Suppressor macrophage treated with lipopolysaccharide for 1 hour (primary cell): ENCODE results near the gene STK16.

Source experiments
- DNase-seq, 3 donors: peaks; one replicate each; pipeline ENCODE4 v3.0.0-alpha.2; 2020 to 2022

STK16 gene

GRCh38 chr2:219214141-219214540 lies 31.1 kb upstream of the STK16 start:
- DNase-seq: no peak

DNA sequence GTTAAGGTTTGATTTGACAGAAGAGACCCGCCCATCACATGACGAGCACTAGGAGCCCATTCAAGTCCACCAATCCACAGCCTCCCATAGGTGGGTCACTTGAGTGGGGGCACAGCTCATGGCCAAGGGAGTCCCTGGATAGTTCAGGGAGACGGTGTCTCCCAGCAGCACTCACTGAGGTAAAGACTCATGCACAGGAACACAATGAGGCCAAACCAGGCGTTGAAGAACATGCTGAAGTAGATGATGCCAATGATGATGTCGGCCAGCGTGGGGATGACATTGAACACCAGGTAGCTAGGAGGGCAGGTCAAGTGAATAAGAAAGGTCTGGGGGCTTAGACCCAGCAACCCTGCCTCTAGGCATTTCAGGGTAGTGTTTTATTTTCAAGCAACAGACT lies 30.5 kb upstream of the STK16 start:
- no peak for DNase-seq

GRCh38 chr2:219215871-219216534 lies 29.3 kb upstream of the STK16 start:
- peak in 1 of 3 donors; percentile 13 for DNase-seq

- DNase-seq: peak in 1 of 3 donors; percentile 10
Measured at GRCh38 chr2:219216535-219216915, 28.8 kb upstream of the STK16 start.

GRCh38 chr2:219218217-219218731 lies 27.0 kb upstream of the STK16 start:
- peak; percentile 42 to 60 (median 54) for DNase-seq

GRCh38 chr2:219218732-219219701 lies 26.3 kb upstream of the STK16 start, which contains the start of gene ABCB6:
Gene ABCB6 (minus strand): TSS chr2:219218958. CDS start chr2:219218673, 285 bp downstream.
- peak; percentile 75 to 89 (median 82) for DNase-seq

DNA sequence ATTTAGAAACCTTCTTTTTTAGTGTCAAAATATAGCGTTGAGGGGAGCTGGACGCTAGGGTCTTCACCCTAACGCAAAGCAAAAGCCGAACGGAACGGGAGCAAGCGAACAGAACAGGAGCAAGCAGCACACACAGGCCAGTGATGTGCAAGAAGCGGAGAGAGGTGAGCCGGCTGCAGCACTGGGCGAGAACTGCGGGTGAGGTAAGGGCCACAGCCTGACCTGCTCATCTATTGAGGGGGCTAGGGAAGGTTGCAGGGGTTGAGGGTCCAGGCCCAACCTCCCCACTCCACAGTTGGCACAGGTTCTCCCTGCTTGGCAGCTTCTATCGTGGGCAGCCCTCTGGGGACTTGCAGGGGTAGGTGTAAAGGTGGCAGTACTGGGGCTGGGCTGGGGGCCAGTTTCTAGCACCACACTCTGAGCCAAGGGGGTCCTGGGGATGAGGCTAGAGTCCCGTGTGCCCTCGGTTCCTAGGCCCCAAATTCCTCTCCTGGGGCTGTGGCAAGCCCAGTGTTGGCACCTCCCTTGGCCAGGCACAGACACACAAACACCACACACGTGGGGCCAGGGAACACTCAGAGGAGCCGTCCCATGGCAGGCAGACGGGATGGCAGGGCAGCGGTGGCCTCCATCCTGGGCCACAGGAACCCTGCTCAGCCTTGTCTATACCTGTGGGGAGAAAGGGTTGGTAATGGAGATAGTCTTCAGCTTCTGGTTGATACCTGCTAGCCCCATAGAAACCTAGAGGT lies 25.3 kb upstream of the STK16 start:
- DNase-seq: peak in 1 of 3 donors; percentile 17

DNA sequence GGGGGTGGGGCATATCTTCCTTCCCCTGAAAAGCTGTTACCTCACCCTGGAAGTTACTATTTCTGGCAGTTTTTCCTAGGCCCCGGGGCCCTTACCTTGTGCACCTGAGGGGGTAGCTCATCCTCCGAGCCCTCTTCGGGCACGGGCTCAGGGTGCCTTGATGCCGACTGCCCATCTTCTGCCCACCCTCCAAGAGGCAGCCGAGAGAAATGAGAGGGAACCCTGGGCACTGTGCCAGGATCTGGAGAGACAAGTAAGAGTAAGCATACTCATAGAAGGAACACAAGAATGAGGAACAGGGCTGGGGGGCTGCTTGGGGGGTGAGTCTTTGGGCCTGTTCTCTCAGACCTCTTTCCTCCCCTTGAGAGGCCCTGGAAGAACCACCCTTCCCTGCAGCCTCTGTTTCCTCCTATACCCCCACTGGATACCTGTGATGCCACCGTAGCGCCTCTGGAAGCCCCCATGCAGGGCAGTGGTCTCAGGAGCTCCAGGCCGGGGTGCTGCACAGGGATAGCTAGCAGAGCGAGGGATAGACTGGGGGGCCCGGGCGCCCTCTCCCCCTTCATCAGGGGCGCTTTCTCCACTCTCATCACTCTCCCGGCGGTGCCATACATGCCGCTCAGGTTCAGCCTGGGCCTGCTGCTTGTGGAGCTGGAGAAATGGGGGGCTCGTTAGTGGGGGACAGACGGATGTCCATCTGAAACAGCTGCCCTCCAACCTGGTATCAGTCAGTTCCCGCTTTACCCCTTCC lies 24.5 kb upstream of the STK16 start:
- DNase-seq: peak in 2 of 3 donors; percentile 17 to 25

GRCh38 chr2:219221957-219222518 lies 23.2 kb upstream of the STK16 start:
- peak in 1 of 3 donors; percentile 3 for DNase-seq

DNA sequence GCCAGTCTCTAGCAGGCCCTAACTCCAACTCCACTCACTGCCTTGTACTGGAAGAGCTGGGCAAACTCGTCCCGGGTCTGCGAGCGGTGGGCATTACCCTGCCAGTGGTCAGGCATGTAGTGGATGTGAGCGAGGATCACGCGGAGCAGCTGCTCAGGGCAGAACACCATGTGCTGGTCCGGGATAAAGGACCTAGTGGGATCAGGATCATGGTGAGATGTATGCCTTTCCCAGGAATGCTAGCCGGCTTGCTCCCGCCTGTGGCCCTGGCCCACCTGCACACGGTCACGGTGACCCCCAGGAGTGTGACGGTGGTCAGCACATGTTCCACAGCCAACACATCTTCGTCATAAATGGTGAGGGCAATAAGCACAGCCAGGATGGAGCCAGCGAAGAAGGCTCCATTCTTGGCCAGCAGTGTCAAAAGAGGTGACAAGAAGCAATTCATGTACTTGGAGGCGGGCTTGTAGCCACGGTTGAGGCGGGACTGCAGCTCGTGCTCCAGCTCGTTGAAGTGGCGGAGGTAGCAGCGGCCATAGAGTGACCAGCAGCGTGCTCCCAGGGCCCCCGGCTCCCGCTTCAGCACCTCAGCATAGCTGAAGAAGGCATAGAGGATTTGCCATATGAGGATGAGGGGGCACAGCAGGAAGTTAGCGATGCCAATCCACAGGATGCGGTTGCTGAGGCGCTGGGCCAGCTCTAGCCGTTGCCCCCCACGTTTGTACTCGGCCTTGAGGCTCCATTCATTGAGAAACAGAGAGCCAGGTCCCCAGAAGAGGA lies 21.3 kb upstream of the STK16 start:
- no peak for DNase-seq

DNA sequence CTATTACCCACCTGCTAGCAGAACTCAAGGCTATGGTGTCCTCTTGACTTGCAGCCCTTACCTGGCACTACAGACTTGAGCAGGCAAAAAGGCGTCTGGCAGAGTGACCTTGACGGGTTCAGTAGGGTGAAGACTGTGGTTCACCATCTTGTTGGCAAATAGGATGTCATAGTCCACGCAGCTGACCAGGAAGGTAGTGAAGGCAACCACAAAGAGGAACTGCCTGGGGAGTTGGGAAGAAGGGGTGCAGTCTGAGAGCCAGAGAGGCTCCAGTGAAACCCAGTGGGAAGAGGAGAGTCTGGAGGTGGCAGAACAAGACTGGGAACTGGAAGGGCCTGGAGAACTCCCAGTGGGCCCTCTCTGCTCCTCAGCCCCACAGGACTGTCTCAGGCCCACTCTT lies 19.9 kb upstream of the STK16 start:
- DNase-seq: peak; percentile 50 to 64 (median 61)

- DNase-seq: peak in 1 of 3 donors; percentile 42
Measured at GRCh38 chr2:219228041-219228910, 17.0 kb upstream of the STK16 start.

- DNase-seq: no peak
Measured at GRCh38 chr2:219228911-219229304, 16.4 kb upstream of the STK16 start.

GRCh38 chr2:219229305-219230058 lies 15.8 kb upstream of the STK16 start, which contains the start of the genes ANKZF1 and ATG9A:
Gene ANKZF1 (plus strand): TSS chr2:219229806. CDS start chr2:219230258, 452 bp downstream.
Gene ATG9A (minus strand): TSS chr2:219229636. CDS start chr2:219228024, 1,612 bp downstream.
- DNase-seq: peak; percentile 99

- peak in 2 of 3 donors; percentile 44 to 54 for DNase-seq
Measured at GRCh38 chr2:219230059-219230540, 15.2 kb upstream of the STK16 start.

DNA sequence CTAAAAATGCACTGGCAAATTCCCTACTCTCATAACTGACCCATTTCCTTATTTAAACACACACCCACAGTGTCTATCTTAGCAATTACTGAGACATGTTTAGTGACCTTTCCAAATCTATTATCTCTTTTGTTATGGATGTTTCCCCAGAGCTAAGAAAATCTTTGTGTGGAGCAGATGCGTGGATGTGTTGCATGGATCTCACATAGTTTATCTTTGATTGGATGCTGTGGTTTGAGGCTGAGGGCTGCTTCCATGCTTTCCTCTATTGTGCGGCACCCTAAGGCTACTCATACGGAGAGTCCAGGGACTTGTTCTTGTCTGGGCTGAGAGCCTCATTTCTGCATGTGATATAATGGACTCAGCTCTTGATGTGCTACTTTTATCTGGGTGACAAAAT lies 10.9 kb upstream of the STK16 start:
- no peak for DNase-seq

GRCh38 chr2:219243291-219243761 lies 2.0 kb upstream of the STK16 start:
- peak; percentile 62 to 70 (median 62) for DNase-seq

DNA sequence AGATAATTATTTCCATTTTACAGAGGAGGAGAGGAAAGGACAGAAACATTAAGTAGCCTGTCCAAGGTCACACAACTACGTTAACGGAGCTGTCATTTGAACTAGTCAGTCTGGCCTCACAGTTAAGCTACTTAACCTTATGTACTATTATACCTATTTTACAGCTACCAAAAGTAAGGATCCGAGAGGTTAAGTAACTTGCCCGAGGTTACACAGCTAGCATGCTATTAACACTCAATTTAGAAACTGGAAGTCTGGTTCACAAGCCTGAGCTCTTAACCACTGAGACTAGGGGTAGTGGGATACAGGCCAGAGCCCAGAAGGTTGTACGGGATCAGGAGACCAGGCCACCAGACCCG lies 511 bp upstream of the STK16 start:
- DNase-seq: no peak

GRCh38 chr2:219245899-219246230 lies 586 bp downstream of the STK16 start:
- no peak for DNase-seq
